ENCODE data around the gene MRPS21. TPM values are rescaled to one million over a fixed set of nuclear protein-coding genes. Genes with fewer than 3 reads are reported as not detected.
"Not testable (repeated sequence)": the region's sequence is repeated elsewhere in the genome, so short reads cannot be mapped to it uniquely, and the experiment has no call there.

MRPS21 gene
- total and polyA plus RNA-seq, 5 donors: 64.5 to 110 (median 75.9) TPM

GRCh38 chr1:150311762-150312161 is 18.1 kb downstream of the MRPS21 start:
- no peaks in the 10 kb centered on the region for H3K4me1 ChIP-seq (ENCODE audit: control insufficient read depth, insufficient read depth, low read length)
- no peaks in the 10 kb centered on the region for H3K27me3 ChIP-seq (ENCODE audit: control insufficient read depth, insufficient read depth)
- 59% methylated on average over 2 of the region's 2 CpGs for WGBS
- intact Hi-C loops (cut with DNase I): no loop called here
- no peaks in the 10 kb centered on the region for H3K9me3 ChIP-seq (ENCODE audit: control insufficient read depth, low read length)
- no peak for ATAC-seq
- H3K4me3 ChIP-seq (ENCODE audit: low read length): no peak overlapping the region
- no peak overlapping the region for H3K27ac ChIP-seq (ENCODE audit: low read length)
- no peak for DNase-seq

- ATAC-seq; H3K27me3 ChIP-seq (ENCODE audit: control insufficient read depth, insufficient read depth); H3K9me3 ChIP-seq (ENCODE audit: control insufficient read depth, low read length); H3K4me3 ChIP-seq (ENCODE audit: low read length); DNase-seq; intact Hi-C loops (cut with DNase I); H3K27ac ChIP-seq (ENCODE audit: low read length); H3K4me1 ChIP-seq (ENCODE audit: control insufficient read depth, insufficient read depth, low read length): not testable (repeated sequence)
- WGBS: 93% methylated on average over 4 of the region's 4 CpGs
Observed at GRCh38 chr1:150314691-150315090, 21.0 kb downstream of the MRPS21 start.

GRCh38 chr1:150320667-150320978 is 27.0 kb downstream of the MRPS21 start:
- no peaks in the 10 kb centered on the region for H3K9me3 ChIP-seq (ENCODE audit: control insufficient read depth, low read length)
- H3K4me1 ChIP-seq (ENCODE audit: control insufficient read depth, insufficient read depth, low read length): no peaks in the 10 kb centered on the region
- 79% methylated on average over 8 of the region's 8 CpGs for WGBS
- no peak overlapping the region for H3K27ac ChIP-seq (ENCODE audit: low read length)
- DNase-seq (no peak), ATAC-seq (no peak)
- H3K4me3 ChIP-seq (ENCODE audit: low read length): peak overlapping the region; percentile 66
- no peaks in the 10 kb centered on the region for H3K27me3 ChIP-seq (ENCODE audit: control insufficient read depth, insufficient read depth)
- intact Hi-C loops (cut with DNase I): loop anchor here in 1 of 4 donors (10.0 kb wide), 1 partner anchor 66 kb away; the partner anchor contains the start of gene CA14

- no peaks in the 10 kb centered on the region for H3K27me3 ChIP-seq (ENCODE audit: control insufficient read depth, insufficient read depth)
- peak overlapping the region; percentile 66 for H3K4me3 ChIP-seq (ENCODE audit: low read length)
- WGBS: 0% methylated on average over 9 of the region's 9 CpGs
- no peaks in the 10 kb centered on the region for H3K9me3 ChIP-seq (ENCODE audit: control insufficient read depth, low read length)
- H3K4me1 ChIP-seq (ENCODE audit: control insufficient read depth, insufficient read depth, low read length): no peaks in the 10 kb centered on the region
- intact Hi-C loops (cut with DNase I): loop anchor here in 1 of 4 donors (10.0 kb wide), 1 partner anchor 67 kb away; the partner anchor contains the start of gene CA14
- no peak for ATAC-seq
- DNase-seq: no peak
- H3K27ac ChIP-seq (ENCODE audit: low read length): peak overlapping the region; percentile 74
Observed at GRCh38 chr1:150321826-150322166, 28.1 kb downstream of the MRPS21 start.

GRCh38 chr1:150322310-150322709 is 28.6 kb downstream of the MRPS21 start:
- Histone ChIP-seq H3K4me3 (ENCODE audit: low read length) (peak overlapping the region; percentile 66), H3K27me3 (ENCODE audit: control insufficient read depth, insufficient read depth) (no peaks in the 10 kb centered on the region), H3K9me3 (ENCODE audit: control insufficient read depth, low read length) (no peaks in the 10 kb centered on the region), H3K4me1 (ENCODE audit: control insufficient read depth, insufficient read depth, low read length) (no peaks in the 10 kb centered on the region), H3K27ac (ENCODE audit: low read length) (no peak overlapping the region)
- intact Hi-C loops (cut with DNase I): loop anchor here in 1 of 4 donors (10.0 kb wide), 1 partner anchor 68 kb away; the partner anchor contains the start of gene CA14
- 84% methylated on average over 3 of the region's 3 CpGs for WGBS
- DNase-seq (no peak), ATAC-seq (no peak)

GRCh38 chr1:150332651-150333290 is 39.1 kb downstream of the MRPS21 start:
- no peak overlapping the region for H3K4me3 ChIP-seq (ENCODE audit: low read length)
- DNase-seq (no peak), ATAC-seq (no peak)
- H3K27me3 ChIP-seq (ENCODE audit: control insufficient read depth, insufficient read depth): no peaks in the 10 kb centered on the region
- no peaks in the 10 kb centered on the region for H3K9me3 ChIP-seq (ENCODE audit: control insufficient read depth, low read length)
- H3K27ac ChIP-seq (ENCODE audit: low read length): no peak overlapping the region
- intact Hi-C loops (cut with DNase I): no loop called here
- H3K4me1 ChIP-seq (ENCODE audit: control insufficient read depth, insufficient read depth, low read length): no peaks in the 10 kb centered on the region
- WGBS: 87% methylated on average over 7 of the region's 7 CpGs

GRCh38 chr1:150346316-150346715 is 52.7 kb downstream of the MRPS21 start:
- intact Hi-C loops (cut with DNase I): no loop called here
- Histone ChIP-seq H3K9me3 (ENCODE audit: control insufficient read depth, low read length) (no peaks in the 10 kb centered on the region), H3K4me1 (ENCODE audit: control insufficient read depth, insufficient read depth, low read length) (no peaks in the 10 kb centered on the region), H3K27me3 (ENCODE audit: control insufficient read depth, insufficient read depth) (no peaks in the 10 kb centered on the region), H3K4me3 (ENCODE audit: low read length) (no peak overlapping the region), H3K27ac (ENCODE audit: low read length) (no peak overlapping the region)
- DNase-seq (no peak), ATAC-seq (no peak)
- 77% methylated on average over 4 of the region's 4 CpGs for WGBS

- H3K27ac ChIP-seq (ENCODE audit: low read length): no peak overlapping the region
- no peaks in the 10 kb centered on the region for H3K9me3 ChIP-seq (ENCODE audit: control insufficient read depth, low read length)
- H3K4me3 ChIP-seq (ENCODE audit: low read length): no peak overlapping the region
- peak in 1 of 2 donors; percentile 72 for ATAC-seq
- 85% methylated on average over 4 of the region's 4 CpGs for WGBS
- H3K27me3 ChIP-seq (ENCODE audit: control insufficient read depth, insufficient read depth): no peaks in the 10 kb centered on the region
- DNase-seq: no peak
- intact Hi-C loops (cut with DNase I): no loop called here
- H3K4me1 ChIP-seq (ENCODE audit: control insufficient read depth, insufficient read depth, low read length): no peaks in the 10 kb centered on the region
Observed at GRCh38 chr1:150352866-150353265, 59.2 kb downstream of the MRPS21 start.

Other genes with a start within 250 kb of the MRPS21 start
- gene VPS45, start 226.1 kb upstream of the MRPS21 start, total RNA-seq: 10 to 100 TPM; 46.3 to 54.3 (median 48.8) TPM
- gene VPS45, start 226.1 kb upstream of the MRPS21 start, polyA plus RNA-seq: 40.0 TPM
- gene PLEKHO1, start 143.9 kb upstream of the MRPS21 start, total RNA-seq: 10 to 100 TPM; 28.9 to 51.4 (median 34.4) TPM
- 73.2 TPM for gene PLEKHO1, start 143.9 kb upstream of the MRPS21 start, polyA plus RNA-seq
- 10 to 100 TPM; 27.7 to 36.3 (median 29.7) TPM for gene ANP32E, start 57.7 kb upstream of the MRPS21 start, total RNA-seq
- gene ANP32E, start 57.7 kb upstream of the MRPS21 start, polyA plus RNA-seq: 23.7 TPM
- gene CA14, start 36.1 kb upstream of the MRPS21 start, total RNA-seq: 10 to 100 TPM in 3 of 4 donors, 1 to 10 TPM in 1; 6.9 to 22.6 (median 16.3) TPM
- 28.3 TPM for gene CA14, start 36.1 kb upstream of the MRPS21 start, polyA plus RNA-seq
- 10 to 100 TPM; 71.3 to 84.2 (median 73.4) TPM for gene APH1A, start 24.8 kb upstream of the MRPS21 start, total RNA-seq
- gene APH1A, start 24.8 kb upstream of the MRPS21 start, polyA plus RNA-seq: 80.0 TPM
- gene C1orf54, start 21.1 kb upstream of the MRPS21 start, total RNA-seq: 10 to 100 TPM; 10.4 to 12.0 (median 10.6) TPM
- 15.6 TPM for gene C1orf54, start 21.1 kb upstream of the MRPS21 start, polyA plus RNA-seq
- 10 to 100 TPM in 3 of 4 donors, 1 to 10 TPM in 1; 5.5 to 20.4 (median 11.4) TPM for gene CIART, start 11.3 kb upstream of the MRPS21 start, total RNA-seq
- 14.1 TPM for gene CIART, start 11.3 kb upstream of the MRPS21 start, polyA plus RNA-seq
- 10 to 100 TPM; 21.8 to 27.0 (median 26.0) TPM for gene PRPF3, start 27.7 kb downstream of the MRPS21 start, total RNA-seq
- 19.4 TPM for gene PRPF3, start 27.7 kb downstream of the MRPS21 start, polyA plus RNA-seq
- 10 to 100 TPM; 24.5 to 32.4 (median 26.7) TPM for gene RPRD2, start 70.3 kb downstream of the MRPS21 start, total RNA-seq
- 10.0 TPM for gene RPRD2, start 70.3 kb downstream of the MRPS21 start, polyA plus RNA-seq
- 10 to 100 TPM; 15.1 to 23.2 (median 22.1) TPM for gene TARS2, start 193.6 kb downstream of the MRPS21 start, total RNA-seq
- 20.0 TPM for gene TARS2, start 193.6 kb downstream of the MRPS21 start, polyA plus RNA-seq
- 10 to 100 TPM; 25.5 to 46.8 (median 34.8) TPM for gene ECM1, start 214.2 kb downstream of the MRPS21 start, total RNA-seq
- gene ECM1, start 214.2 kb downstream of the MRPS21 start, polyA plus RNA-seq: 24.1 TPM
- under 1 TPM in 2 of 4 donors, not detected in 2; 0.60 to 0.70 TPM for gene FALEC, start 221.9 kb downstream of the MRPS21 start, total RNA-seq
- not detected for gene FALEC, start 221.9 kb downstream of the MRPS21 start, polyA plus RNA-seq